ENCODE data around the gene PIGO. TPM values are rescaled to one million over a fixed set of nuclear protein-coding genes. Genes with fewer than 3 reads are reported as not detected.

Gene PIGO
- total RNA-seq, 2 donors from 2014 or later: 25.6 to 27.9 TPM

GRCh38 chr9:35112257-35113020 is 16.0 kb upstream of the PIGO start:
- H3K36me3 Mint-ChIP-seq (ENCODE audit: insufficient read depth in 2 of 2): no peaks in the 10 kb centered on the region
- ATAC-seq (replicated peaks in 1 of 2): no peak
- peak overlapping the region; percentile 81 for H3K27ac Mint-ChIP-seq
- peaks cover 67% of the 10 kb centered on the region for H3K4me1 Mint-ChIP-seq (ENCODE audit: low read depth)
- H3K27me3 Mint-ChIP-seq (ENCODE audit: low read depth): no peaks in the 10 kb centered on the region
- H3K9me3 Mint-ChIP-seq: no peaks in the 10 kb centered on the region
- peak overlapping the region; percentile 73 to 83 for H3K4me3 Mint-ChIP-seq
- peak; percentile 15 to 33 for DNase-seq

GRCh38 chr9:35111001-35111933 is 14.9 kb upstream of the PIGO start:
- H3K27ac Mint-ChIP-seq: peak overlapping the region; percentile 81
- DNase-seq (peak; percentile 95 to 98), ATAC-seq (replicated peaks in 1 of 2) (peak; percentile 82 to 84)
- H3K9me3 Mint-ChIP-seq: no peaks in the 10 kb centered on the region
- no peaks in the 10 kb centered on the region for H3K27me3 Mint-ChIP-seq (ENCODE audit: low read depth)
- no peaks in the 10 kb centered on the region for H3K36me3 Mint-ChIP-seq (ENCODE audit: insufficient read depth in 2 of 2)
- H3K4me3 Mint-ChIP-seq: peak overlapping the region; percentile 73 to 83
- H3K4me1 Mint-ChIP-seq (ENCODE audit: low read depth): peaks cover 56% of the 10 kb centered on the region

- peak overlapping the region; percentile 73 to 83 for H3K4me3 Mint-ChIP-seq
- no peak overlapping the region for H3K27ac Mint-ChIP-seq
- H3K4me1 Mint-ChIP-seq (ENCODE audit: low read depth): peaks cover 47% of the 10 kb centered on the region
- H3K9me3 Mint-ChIP-seq: no peaks in the 10 kb centered on the region
- no peaks in the 10 kb centered on the region for H3K27me3 Mint-ChIP-seq (ENCODE audit: low read depth)
- peaks cover 0 to 1% of the 10 kb centered on the region in 2 donors for H3K36me3 Mint-ChIP-seq (ENCODE audit: insufficient read depth in 2 of 2)
- no peak for DNase-seq
- ATAC-seq (replicated peaks in 1 of 2): no peak
Observed at GRCh38 chr9:35110327-35110761, 14.0 kb upstream of the PIGO start.

- Mint-ChIP-seq H3K4me1 (ENCODE audit: low read depth) (peaks cover 34% of the 10 kb centered on the region), H3K27me3 (ENCODE audit: low read depth) (no peaks in the 10 kb centered on the region), H3K9me3 (no peaks in the 10 kb centered on the region), H3K27ac (no peak overlapping the region), H3K4me3 (no peak overlapping the region), H3K36me3 (ENCODE audit: insufficient read depth in 2 of 2) (peaks cover 0 to 1% of the 10 kb centered on the region in 2 donors)
- ATAC-seq (replicated peaks in 1 of 2) (no peak), DNase-seq (no peak)
Observed at GRCh38 chr9:35108946-35109575, 12.7 kb upstream of the PIGO start.

GRCh38 chr9:35108461-35108860 is 12.1 kb upstream of the PIGO start:
- Mint-ChIP-seq H3K27ac (no peak overlapping the region), H3K36me3 (ENCODE audit: insufficient read depth in 2 of 2) (peaks cover 0 to 1% of the 10 kb centered on the region in 2 donors), H3K4me1 (ENCODE audit: low read depth) (peaks cover 34% of the 10 kb centered on the region), H3K4me3 (no peak overlapping the region), H3K27me3 (ENCODE audit: low read depth) (no peaks in the 10 kb centered on the region), H3K9me3 (no peaks in the 10 kb centered on the region)
- DNase-seq: no peak
- no peak for ATAC-seq (replicated peaks in 1 of 2)

GRCh38 chr9:35107297-35108290 is 11.2 kb upstream of the PIGO start:
- no peak overlapping the region for H3K4me3 Mint-ChIP-seq
- H3K27ac Mint-ChIP-seq: no peak overlapping the region
- no peak for ATAC-seq (replicated peaks in 1 of 2)
- peaks cover 36% of the 10 kb centered on the region for H3K4me1 Mint-ChIP-seq (ENCODE audit: low read depth)
- no peaks in the 10 kb centered on the region for H3K9me3 Mint-ChIP-seq
- peaks cover 3 to 4% of the 10 kb centered on the region in 2 donors for H3K36me3 Mint-ChIP-seq (ENCODE audit: insufficient read depth in 2 of 2)
- DNase-seq: no peak
- no peaks in the 10 kb centered on the region for H3K27me3 Mint-ChIP-seq (ENCODE audit: low read depth)

- DNase-seq (no peak), ATAC-seq (replicated peaks in 1 of 2) (no peak)
- no peak overlapping the region for H3K4me3 Mint-ChIP-seq
- peaks cover 4 to 6% of the 10 kb centered on the region in 2 donors for H3K36me3 Mint-ChIP-seq (ENCODE audit: insufficient read depth in 2 of 2)
- no peak overlapping the region for H3K27ac Mint-ChIP-seq
- H3K9me3 Mint-ChIP-seq: no peaks in the 10 kb centered on the region
- no peaks in the 10 kb centered on the region for H3K27me3 Mint-ChIP-seq (ENCODE audit: low read depth)
- peaks cover 36% of the 10 kb centered on the region for H3K4me1 Mint-ChIP-seq (ENCODE audit: low read depth)
Observed at GRCh38 chr9:35106343-35106730, 9.9 kb upstream of the PIGO start.

GRCh38 chr9:35105571-35106342 is 9.4 kb upstream of the PIGO start:
- DNase-seq (no peak), ATAC-seq (replicated peaks in 1 of 2) (no peak)
- Mint-ChIP-seq H3K27me3 (ENCODE audit: low read depth) (no peaks in the 10 kb centered on the region), H3K9me3 (no peaks in the 10 kb centered on the region), H3K4me3 (no peak overlapping the region), H3K4me1 (ENCODE audit: low read depth) (peaks cover 38% of the 10 kb centered on the region), H3K27ac (no peak overlapping the region), H3K36me3 (ENCODE audit: insufficient read depth in 2 of 2) (peaks cover 6 to 7% of the 10 kb centered on the region in 2 donors)

- Mint-ChIP-seq H3K27me3 (ENCODE audit: low read depth) (no peaks in the 10 kb centered on the region), H3K36me3 (ENCODE audit: insufficient read depth in 2 of 2) (peaks cover 6 to 7% of the 10 kb centered on the region in 2 donors), H3K4me3 (no peak overlapping the region), H3K9me3 (no peaks in the 10 kb centered on the region), H3K27ac (no peak overlapping the region), H3K4me1 (ENCODE audit: low read depth) (peaks cover 37% of the 10 kb centered on the region)
- DNase-seq: no peak
- no peak for ATAC-seq (replicated peaks in 1 of 2)
Observed at GRCh38 chr9:35105126-35105525, 8.7 kb upstream of the PIGO start.

- H3K4me1 Mint-ChIP-seq (ENCODE audit: low read depth): peaks cover 40% of the 10 kb centered on the region
- no peak overlapping the region for H3K4me3 Mint-ChIP-seq
- no peaks in the 10 kb centered on the region for H3K9me3 Mint-ChIP-seq
- H3K27ac Mint-ChIP-seq: no peak overlapping the region
- ATAC-seq (replicated peaks in 1 of 2): no peak
- no peak for DNase-seq
- H3K36me3 Mint-ChIP-seq (ENCODE audit: insufficient read depth in 2 of 2): peaks cover 6 to 7% of the 10 kb centered on the region in 2 donors
- no peaks in the 10 kb centered on the region for H3K27me3 Mint-ChIP-seq (ENCODE audit: low read depth)
Observed at GRCh38 chr9:35104586-35104985, 8.2 kb upstream of the PIGO start.

- Mint-ChIP-seq H3K27ac (peak overlapping the region; percentile 73), H3K9me3 (no peaks in the 10 kb centered on the region), H3K4me3 (peak overlapping the region; percentile 98 to 99), H3K4me1 (ENCODE audit: low read depth) (peaks cover 43% of the 10 kb centered on the region), H3K36me3 (ENCODE audit: insufficient read depth in 2 of 2) (peaks cover 6 to 9% of the 10 kb centered on the region in 2 donors), H3K27me3 (ENCODE audit: low read depth) (no peaks in the 10 kb centered on the region)
- DNase-seq: no peak
- no peak for ATAC-seq (replicated peaks in 1 of 2)
Observed at GRCh38 chr9:35103660-35104191, 7.3 kb upstream of the PIGO start.
